ENCODE data around the gene SMOC1. TPM values are rescaled to one million over a fixed set of nuclear protein-coding genes. Genes with fewer than 3 reads are reported as not detected.

The SMOC1 gene
- total RNA-seq, 1 experiment from 2014 or later = 0.68 TPM

- H3K27ac ChIP-seq (ENCODE audit: insufficient read length, low read depth, low read length) = no peak overlapping the region
- Mint-ChIP-seq H3K9me3 (no peaks in the 10 kb centered on the region), H3K4me1 (peaks cover 5 to 7% of the 10 kb centered on the region in 2 experiments), H3K27ac (no peak overlapping the region), H3K4me3 (no peak overlapping the region), H3K36me3 (ENCODE audit: insufficient read depth in 1 of 3, low read depth in 3 of 3) (no peaks in the 10 kb centered on the region), H3K27me3 (ENCODE audit: low read depth) (peaks cover 10% of the 10 kb centered on the region)
- H2BK20ac ChIP-seq (ENCODE audit: low read depth, low read length, poor library complexity, severe bottlenecking) = no peak overlapping the region
- H3K23ac ChIP-seq (ENCODE audit: insufficient read length, low read depth, low read length) = no peak overlapping the region
- H3K14ac ChIP-seq (ENCODE audit: insufficient read depth, low read length) = no peak overlapping the region
- no peaks in the 10 kb centered on the region for H3K27me3 ChIP-seq (ENCODE audit: insufficient read depth, low read length)
- H2BK15ac ChIP-seq (ENCODE audit: low read depth, low read length) = no peak overlapping the region
- no peak overlapping the region for H3K4me2 ChIP-seq (ENCODE audit: insufficient read depth, insufficient read length, low read length)
- no peaks in the 10 kb centered on the region for H3K4me1 ChIP-seq (ENCODE audit: insufficient read depth, low read length)
- H2BK120ac ChIP-seq (ENCODE audit: low read depth, low read length, poor library complexity, severe bottlenecking) = no peak overlapping the region
- no peak overlapping the region for H3K18ac ChIP-seq (ENCODE audit: insufficient read length, low read depth, low read length)
- H2AFZ ChIP-seq (ENCODE audit: low read length) = no peak overlapping the region
- H3K79me1 ChIP-seq (ENCODE audit: insufficient read depth, low read depth, low read length, poor library complexity, severe bottlenecking) = no peaks in the 10 kb centered on the region
- no peak overlapping the region for H2BK5ac ChIP-seq (ENCODE audit: insufficient read length, low read length)
- no peaks in the 10 kb centered on the region for H3K79me2 ChIP-seq (ENCODE audit: insufficient read depth, low read length)
- H4K8ac ChIP-seq (replicated peaks; ENCODE audit: insufficient read length, low read depth, low read length) = no peak overlapping the region
- H4K91ac ChIP-seq (ENCODE audit: insufficient read length, low read depth, low read length) = no peak overlapping the region
- no peaks in the 10 kb centered on the region for H4K20me1 ChIP-seq (ENCODE audit: control insufficient read depth, insufficient read depth, insufficient read length)
- no peak overlapping the region for H2AK5ac ChIP-seq (ENCODE audit: insufficient read length, low read length)
- DNase-seq = no peak
- no peaks in the 10 kb centered on the region for H3K9me3 ChIP-seq (ENCODE audit: control insufficient read depth, low read depth, low read length)
- no peak overlapping the region for H4K5ac ChIP-seq (ENCODE audit: insufficient read length, low read depth, low read length)
- H3K9ac ChIP-seq (ENCODE audit: extremely low read depth, insufficient read length, low read length) = no peak overlapping the region
- H3K4ac ChIP-seq (ENCODE audit: low read depth, low read length) = no peak overlapping the region
- H3T11ph ChIP-seq (ENCODE audit: low read length) = no peak overlapping the region
- no peaks in the 10 kb centered on the region for H3K23me2 ChIP-seq (ENCODE audit: insufficient read length, low read depth, low read length, poor library complexity, severe bottlenecking)
- TF ChIP-seq CTCF (conservative IDR thresholded peaks at IDR 0.05) = no peak
- H3K56ac ChIP-seq (ENCODE audit: insufficient read length, low read depth, low read length) = no peak overlapping the region
- no CpG with 5 or more reads among the region's 5 CpGs for WGBS (ENCODE audit: extremely low coverage, insufficient read length, low lambda C conversion rate)
- H2BK12ac ChIP-seq (ENCODE audit: insufficient read length, low read depth, low read length) = no peak overlapping the region
Observed at GRCh38 chr14:69997849-69998248, 118.6 kb downstream of the SMOC1 start.

Data from H9 (cell line).